HCT116 (cell line): ENCODE data around the gene UBR3. TPM values are rescaled to one million over a fixed set of nuclear protein-coding genes. Genes with fewer than 3 reads are reported as not detected.

ENCODE experiments used
- ATAC-seq: fragments of 200-7000 bp; cut with Tn5 transposase; 2 replicates; pipeline ENCODE4 v1.9.1; 2020; ENCODE audit warnings: mild to moderate bottlenecking, moderate library complexity
- BruUV-seq: library from RNA; stranded (reverse); fragments of 400-500 nt; replicated peaks from 2 replicates; lab custom pipeline; 2021; lab: Mats Ljungman, UMichigan
- CTCF ChIA-PET: fragments of 300-600 bp; sonication (Branson Sonifier 250); formaldehyde crosslinking; loops from one replicate; lab custom pipeline; 2021; ENCODE audit warnings: antibody characterized with exemption; lab: Charles Lee
- POLR2A ChIA-PET: fragments of 300-600, 350-600 bp; sonication (Branson Sonifier 250); formaldehyde crosslinking; loops from one replicate; lab custom pipeline; 2021; ENCODE audit warnings: antibody characterized with exemption; lab: Charles Lee
- RAD21 ChIA-PET, 2 experiments: fragments of 300-600 bp; sonication (Branson Sonifier 250); formaldehyde crosslinking; loops; one replicate each; lab custom pipeline; 2023; ENCODE audit warnings: low total read pairs in 2 of 2; ENCODE audit not compliant: uncharacterized antibody in 2 of 2, unreplicated experiment in 2 of 2, low non-redundant PET in 1 of 2; lab: Charles Lee
- DNase-seq: peaks from one replicate; pipeline ENCODE4 v3.0.0-alpha.2; 2010; ENCODE audit warnings: low read depth, low spot score
- H2AFZ ChIP-seq: fragments of 200-600 bp; shearing (Covaris generic), sonication (generic); 2 replicates; pipeline ENCODE4 v1.6.1; 2017; ENCODE audit warnings: low read depth, mixed run types, mixed read lengths, antibody characterized with exemption, low read length; ENCODE audit not compliant: poor library complexity, severe bottlenecking
- H3K27ac ChIP-seq: 2 replicates; pipeline ENCODE4 v1.5.1; 2012; ENCODE audit warnings: low read depth, low read length
- H3K27me3 ChIP-seq: fragments of 200-600 bp; sonication (generic); 2 replicates; pipeline ENCODE4 v1.6.1; 2016; ENCODE audit warnings: mixed run types, low read length, mixed read lengths; ENCODE audit not compliant: insufficient read depth
- H3K36me3 ChIP-seq, 2 experiments: fragments of 200-500 bp in 1 of 2; fragments of 200-600 bp in 1 of 2; sonication (Bioruptor generic) in 1 of 2; sonication (generic) in 1 of 2; 2 replicates each; pipeline versions ENCODE4 v1.5.1 to v1.6.1; 2014 to 2016; ENCODE audit warnings: low read length in 2 of 2, inconsistent platforms in 1 of 2, mixed read lengths in 1 of 2, mixed run types in 1 of 2; ENCODE audit not compliant: insufficient read depth in 2 of 2, control insufficient read depth in 1 of 2
- H3K4me1 ChIP-seq, 2 experiments: fragments of 200-600 bp in 1 of 2; sonication (generic) in 1 of 2; 2 replicates each; pipeline versions ENCODE4 v1.5.1 to v1.6.1; 2012 to 2017; ENCODE audit warnings: low read length in 2 of 2, inconsistent platforms in 1 of 2, mild to moderate bottlenecking in 1 of 2, mixed read lengths in 1 of 2, mixed run types in 1 of 2, moderate library complexity in 1 of 2; ENCODE audit not compliant: insufficient read depth in 2 of 2, control insufficient read depth in 1 of 2
- H3K4me2 ChIP-seq: fragments of 200-600 bp; sonication (generic); 2 replicates; pipeline ENCODE4 v1.6.1; 2017; ENCODE audit warnings: mixed run types, low read length, mixed read lengths
- H3K4me3 ChIP-seq, 2 experiments: fragments of 200-600 bp in 1 of 2; sonication (generic) in 1 of 2; replicated peaks in 1 of 2; 2 replicates each; pipeline ENCODE4 v1.5.1; 2011 to 2016; ENCODE audit warnings: low read length in 2 of 2, control low read depth in 1 of 2, low read depth in 1 of 2, mild to moderate bottlenecking in 1 of 2, mixed read lengths in 1 of 2, mixed run types in 1 of 2
- H3K79me2 ChIP-seq: fragments of 200-600 bp; sonication (generic); 2 replicates; pipeline ENCODE4 v1.6.1; 2017; ENCODE audit warnings: mild to moderate bottlenecking, mixed run types, low read length, moderate library complexity, mixed read lengths; ENCODE audit not compliant: insufficient read depth
- H3K9ac ChIP-seq: fragments of 200-600 bp; sonication (generic); 2 replicates; pipeline ENCODE4 v1.6.1; 2016; ENCODE audit warnings: low read length, mixed read lengths
- H3K9me2 ChIP-seq: fragments of 200-600 bp; sonication (generic), shearing (Covaris generic); 2 replicates; pipeline ENCODE4 v1.6.1; 2017; ENCODE audit warnings: mixed run types, mild to moderate bottlenecking, moderate library complexity; ENCODE audit not compliant: insufficient read depth
- H3K9me3 ChIP-seq, 2 experiments: fragments of 200-500 bp in 1 of 2; fragments of 200-600 bp in 1 of 2; sonication (Bioruptor generic) in 1 of 2; sonication (generic) in 1 of 2; 2 replicates each; pipeline ENCODE4 v1.6.1; 2014 to 2017; ENCODE audit warnings: low read length in 2 of 2, mixed read lengths in 2 of 2, inconsistent platforms in 1 of 2, low read depth in 1 of 2, mild to moderate bottlenecking in 1 of 2, mixed run types in 1 of 2, moderate library complexity in 1 of 2; ENCODE audit not compliant: control insufficient read depth in 1 of 2, insufficient read depth in 1 of 2
- H4K20me1 ChIP-seq: fragments of 200-600 bp; sonication (generic), shearing (Covaris generic); 2 replicates; pipeline ENCODE4 v1.6.1; 2017; ENCODE audit warnings: mixed run types, mild to moderate bottlenecking, moderate library complexity; ENCODE audit not compliant: insufficient read depth
- CEBPB ChIP-seq: IDR thresholded peaks from 2 replicates; pipeline ENCODE4 v1.6.1; 2012; ENCODE audit warnings: low read depth
- CTCF ChIP-seq, 3 experiments: fragments of 200-600 bp in 1 of 3; sonication (generic) in 1 of 3; IDR thresholded peaks in 2 of 3; conservative IDR thresholded peaks in 1 of 3; 2 replicates each; pipeline ENCODE4 v1.5.1; 2012 to 2017; ENCODE audit warnings: low read depth in 2 of 3, low read length in 2 of 3, antibody characterized with exemption in 1 of 3, borderline replicate concordance in 1 of 3, control low read depth in 1 of 3, mild to moderate bottlenecking in 1 of 3, mixed read lengths in 1 of 3, mixed run types in 1 of 3, moderate library complexity in 1 of 3; ENCODE audit not compliant: insufficient read depth in 1 of 3
- EGR1 ChIP-seq: IDR thresholded peaks from 2 replicates; pipeline ENCODE4 v1.6.1; 2012; ENCODE audit warnings: low read depth
- EZH2 ChIP-seq: fragments of 200-600 bp; sonication (generic); IDR thresholded peaks from 2 replicates; pipeline ENCODE4 v1.6.1; 2017; ENCODE audit warnings: antibody characterized with exemption, mixed run types
- JUND ChIP-seq: IDR thresholded peaks from 2 replicates; pipeline ENCODE4 v1.6.1; 2012
- POLR2A ChIP-seq: IDR thresholded peaks from 2 replicates; pipeline ENCODE4 v1.7.0; 2011; ENCODE audit warnings: borderline replicate concordance; ENCODE audit not compliant: insufficient read depth, insufficient read length; ENCODE audit errors: extremely low read depth
- POLR2AphosphoS5 ChIP-seq: IDR thresholded peaks from 2 replicates; pipeline ENCODE4 v1.6.1; 2011; ENCODE audit warnings: mild to moderate bottlenecking, low read depth, low read length, moderate library complexity
- RAD21 ChIP-seq: IDR thresholded peaks from 2 replicates; pipeline ENCODE4 v1.6.1; 2012; ENCODE audit warnings: low read depth, mild to moderate bottlenecking
- SIN3A ChIP-seq: IDR thresholded peaks from 2 replicates; pipeline ENCODE4 v1.6.1; 2012; ENCODE audit warnings: low read depth
- TCF7L2 ChIP-seq: IDR thresholded peaks from 2 replicates; pipeline ENCODE4 v1.7.0; 2011; ENCODE audit warnings: borderline replicate concordance, inconsistent platforms; ENCODE audit not compliant: insufficient read depth, insufficient read length; ENCODE audit errors: extremely low read depth
- YY1 ChIP-seq: IDR thresholded peaks from 2 replicates; pipeline ENCODE4 v1.6.1; 2011; ENCODE audit warnings: low read length, low read depth, moderate library complexity, mild to moderate bottlenecking; ENCODE audit not compliant: insufficient replicate concordance; ENCODE audit errors: extremely low read depth
- ZBTB33 ChIP-seq: IDR thresholded peaks from 2 replicates; pipeline ENCODE4 v1.6.1; 2011; ENCODE audit warnings: mild to moderate bottlenecking, low read length, moderate library complexity; ENCODE audit not compliant: insufficient replicate concordance; ENCODE audit errors: extremely low read depth
- ZFX ChIP-seq: fragments of 450-650 bp; IDR thresholded peaks from 2 replicates; pipeline ENCODE4 v1.6.1; 2017
- ZNF274 ChIP-seq: fragments of 200-500 bp; sonication (Bioruptor generic); IDR thresholded peaks from 2 replicates; pipeline ENCODE4 v1.6.1; 2014; ENCODE audit warnings: mild to moderate bottlenecking, low read depth, low read length, inconsistent platforms
- intact Hi-C: fragments of 100-400 bp; cut with micrococcal nuclease; formaldehyde crosslinking; loops from 2 replicates; pipeline ENCODE4 v1.10.0; 2022
- total RNA-seq: library from RNA; stranded (reverse); gene quantifications from one replicate; pipeline ENCODE4 v1.2.1, GENCODE V29; 2021; ENCODE audit not compliant: unreplicated experiment

The UBR3 gene
- total RNA-seq, 1 experiment from 2014 or later: 29.5 TPM

- H3K4me3 ChIP-seq: no peak overlapping the region
- no peaks in the 10 kb centered on the region for H3K27me3 ChIP-seq
- intact Hi-C loops: no loop called here
- peaks cover 0 to 6% of the 10 kb centered on the region in 2 experiments; a peak in 1 of 4 replicates for H3K9me3 ChIP-seq
- no peak overlapping the region for H2AFZ ChIP-seq
- no peak for TF ChIP-seq EGR1
- no peak for TF ChIP-seq JUND
- TF ChIP-seq YY1: no peak
- TF ChIP-seq RAD21: no peak
- TF ChIP-seq TCF7L2: no peak
- no peak for TF ChIP-seq ZNF274
- no peak for TF ChIP-seq ZFX
- H3K27ac ChIP-seq: no peak overlapping the region
- CTCF ChIA-PET: no interaction called here
- DNase-seq (no peak), ATAC-seq (no peak)
- H3K9me2 ChIP-seq: no peaks in the 10 kb centered on the region
- no TSS peak for BruUV-seq
- no peaks in the 10 kb centered on the region for H3K36me3 ChIP-seq
- H3K4me1 ChIP-seq: no peaks in the 10 kb centered on the region; a peak in 1 of 4 replicates
- peaks cover 65% of the 10 kb centered on the region for H3K79me2 ChIP-seq
- no peak overlapping the region for H3K9ac ChIP-seq
- H4K20me1 ChIP-seq: no peaks in the 10 kb centered on the region
- no peak overlapping the region for H3K4me2 ChIP-seq
- RAD21 ChIA-PET: no interaction called here
- POLR2A ChIA-PET: no interaction called here
These were observed 22.5 kb downstream of the UBR3 start for GRCh38 chr2:169849710-169850109.

GRCh38 chr2:169853041-169853668 lies 25.9 kb downstream of the UBR3 start:
- H3K4me3 ChIP-seq: no peak overlapping the region
- POLR2A ChIA-PET: no interaction called here
- no TSS peak for BruUV-seq
- H3K9me2 ChIP-seq: no peaks in the 10 kb centered on the region
- RAD21 ChIA-PET: no interaction called here
- H3K27ac ChIP-seq: no peak overlapping the region
- H3K9ac ChIP-seq: no peak overlapping the region
- H3K36me3 ChIP-seq: no peaks in the 10 kb centered on the region
- CTCF ChIA-PET: no interaction called here
- DNase-seq: no peak
- peaks cover 40% of the 10 kb centered on the region for H3K79me2 ChIP-seq
- H2AFZ ChIP-seq: no peak overlapping the region
- peaks cover 0 to 6% of the 10 kb centered on the region in 2 experiments; a peak in 1 of 4 replicates for H3K9me3 ChIP-seq
- no peaks in the 10 kb centered on the region for H3K27me3 ChIP-seq
- no peak overlapping the region for H3K4me2 ChIP-seq
- intact Hi-C loops: no loop called here
- H3K4me1 ChIP-seq: no peaks in the 10 kb centered on the region; a peak in 1 of 4 replicates
- H4K20me1 ChIP-seq: no peaks in the 10 kb centered on the region
- no peak for ATAC-seq
- TF ChIP-seq RAD21 (no peak), CEBPB (no peak), TCF7L2 (no peak), SIN3A (no peak), CTCF (IDR thresholded peaks at IDR 0.05 in 2 of 3, conservative IDR thresholded peaks at IDR 0.05 in 1 of 3; ENCODE audit: borderline replicate concordance in 1 of 3, insufficient read depth in 1 of 3, low read depth in 2 of 3, low read length in 2 of 3) (no peak), ZBTB33 (no peak), POLR2A (no peak), POLR2AphosphoS5 (no peak), EZH2 (no peak), YY1 (no peak)
